GDM1 (cell line): Measurements from ENCODE around the gene PFDN1.

Experiments used
- DNase-seq: peaks from one replicate; lab custom pipeline; 2025; lab: John Stamatoyannopoulos, UW

The PFDN1 gene

DNA sequence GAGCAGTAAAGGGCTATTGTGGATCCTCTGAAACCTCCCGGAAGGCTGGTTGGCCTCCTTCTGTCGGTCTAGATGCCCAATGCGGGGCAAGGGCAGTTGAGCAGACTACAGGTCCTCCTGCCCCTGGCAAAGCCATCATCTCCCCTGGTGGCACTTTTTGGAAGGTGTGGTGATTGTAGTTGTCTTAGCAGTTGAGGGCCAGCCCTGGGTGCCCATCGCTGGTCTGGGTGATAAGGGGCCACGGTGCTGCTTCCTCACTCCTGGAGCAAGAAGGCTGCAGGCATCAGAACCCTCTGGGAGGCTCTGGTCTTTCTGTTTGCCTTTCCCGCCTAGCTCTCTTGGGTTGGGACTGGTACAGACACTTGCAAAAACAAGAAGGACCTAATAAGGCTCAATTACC is 64.1 kb downstream of the PFDN1 start:
- DNase-seq: no peak

- no peak for DNase-seq
Measured at GRCh38 chr5:140236891-140237598, 65.9 kb downstream of the PFDN1 start.

GRCh38 chr5:140235791-140236551 is 66.9 kb downstream of the PFDN1 start:
- DNase-seq: no peak

- DNase-seq: no peak
Measured at GRCh38 chr5:140234377-140234989, 68.4 kb downstream of the PFDN1 start.

DNA sequence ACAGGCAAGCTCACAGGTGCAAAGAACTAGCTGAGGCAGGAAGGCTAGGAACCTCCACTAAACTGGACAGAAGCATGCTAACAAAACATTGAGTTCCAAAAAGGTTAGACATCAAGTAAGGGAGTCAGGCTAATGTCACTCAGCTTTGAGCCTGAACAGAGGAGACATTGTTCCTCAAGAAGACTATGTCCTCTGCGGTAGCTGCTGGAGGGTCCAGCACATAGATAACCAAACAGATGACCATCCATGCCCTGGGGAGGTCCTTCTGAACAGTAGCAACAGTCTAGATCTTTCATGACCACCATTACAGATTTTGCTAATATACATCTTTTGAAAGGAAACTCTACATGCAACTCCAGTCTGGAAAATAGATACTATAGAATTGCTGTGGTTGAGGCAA is 70.2 kb downstream of the PFDN1 start:
- DNase-seq: no peak

DNA sequence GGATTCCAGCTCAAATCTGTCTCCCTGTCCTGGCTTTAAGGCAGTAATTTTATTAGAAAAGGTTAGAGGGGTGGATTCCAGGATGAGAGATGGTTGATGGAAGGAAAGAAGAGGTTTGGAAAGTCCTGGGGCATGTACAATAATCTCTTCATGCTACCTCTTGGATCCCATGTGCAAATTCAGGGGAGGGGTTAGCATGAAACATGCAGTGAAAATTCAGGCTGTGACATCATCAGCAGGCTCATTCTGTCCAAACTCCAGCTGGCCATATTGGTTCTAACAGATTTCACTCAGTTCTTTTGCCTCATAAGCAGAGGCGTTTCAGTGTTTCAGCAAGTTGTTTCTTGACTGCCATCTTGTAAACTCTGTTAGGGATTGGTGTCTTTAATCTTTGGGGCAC is 72.5 kb downstream of the PFDN1 start:
- no peak for DNase-seq

GRCh38 chr5:140228364-140228837 is 74.5 kb downstream of the PFDN1 start:
- no peak for DNase-seq

DNA sequence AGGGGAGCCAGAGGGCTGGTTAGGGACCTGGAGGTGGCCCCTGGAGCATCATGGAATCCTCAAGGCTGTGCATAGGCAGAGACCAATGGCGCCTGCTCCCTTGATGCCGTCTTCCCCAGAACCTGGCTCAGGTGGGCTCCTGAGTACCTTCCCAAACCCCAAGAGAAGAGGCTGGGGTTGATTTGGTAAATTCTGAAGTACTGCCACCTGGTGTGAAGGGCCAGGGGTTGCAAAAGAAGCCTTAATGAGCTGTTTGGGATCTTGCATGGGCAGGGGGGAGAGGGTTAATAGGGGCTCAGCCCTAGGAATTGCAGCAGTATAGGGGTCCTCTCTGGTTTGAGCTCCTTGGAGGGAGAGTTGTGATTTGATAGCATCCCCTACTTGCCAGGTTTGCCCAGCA is 75.9 kb downstream of the PFDN1 start:
- DNase-seq: no peak

DNA sequence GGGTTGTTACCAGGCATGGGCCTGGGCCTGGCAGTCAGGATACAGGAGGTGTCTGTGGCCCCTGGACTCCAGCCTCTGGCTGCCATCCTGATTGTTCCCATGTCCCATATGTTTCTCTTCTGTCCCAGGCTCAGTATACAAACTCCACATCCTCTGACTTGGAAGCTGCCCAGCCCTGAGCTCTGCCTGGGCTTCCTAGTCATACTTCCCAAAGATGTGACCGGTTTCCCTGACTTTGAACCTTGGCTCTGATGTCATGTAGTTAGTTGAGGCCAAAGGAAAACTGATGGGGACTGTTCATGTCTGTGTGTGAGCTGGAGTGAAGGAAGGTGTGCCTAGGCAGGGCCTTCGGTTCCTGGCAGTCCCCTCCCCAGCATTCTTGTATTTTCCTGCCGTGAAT is 77.5 kb downstream of the PFDN1 start:
- DNase-seq: no peak

- no peak for DNase-seq
Measured at GRCh38 chr5:140224658-140225057, 78.2 kb downstream of the PFDN1 start.

DNA sequence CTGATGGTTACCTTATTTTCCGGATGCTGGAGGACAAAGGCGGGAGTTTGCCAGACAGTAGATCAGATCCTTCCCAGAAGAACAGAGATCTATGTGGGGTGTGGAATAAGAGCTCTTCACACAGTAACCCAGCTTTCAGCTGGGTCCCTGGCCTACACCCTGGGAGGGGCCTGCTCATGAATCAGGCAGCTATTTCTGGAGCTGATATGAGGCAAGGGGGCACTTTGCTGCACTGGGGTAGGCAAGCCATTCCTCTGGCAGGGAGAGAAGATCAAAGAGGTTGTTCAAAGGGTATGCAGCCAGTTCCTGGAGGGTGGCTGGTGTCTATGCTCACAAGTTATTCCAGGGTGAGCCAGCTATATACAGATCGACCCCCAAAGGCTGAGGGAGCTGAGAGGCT is 79.3 kb downstream of the PFDN1 start:
- no peak for DNase-seq

DNA sequence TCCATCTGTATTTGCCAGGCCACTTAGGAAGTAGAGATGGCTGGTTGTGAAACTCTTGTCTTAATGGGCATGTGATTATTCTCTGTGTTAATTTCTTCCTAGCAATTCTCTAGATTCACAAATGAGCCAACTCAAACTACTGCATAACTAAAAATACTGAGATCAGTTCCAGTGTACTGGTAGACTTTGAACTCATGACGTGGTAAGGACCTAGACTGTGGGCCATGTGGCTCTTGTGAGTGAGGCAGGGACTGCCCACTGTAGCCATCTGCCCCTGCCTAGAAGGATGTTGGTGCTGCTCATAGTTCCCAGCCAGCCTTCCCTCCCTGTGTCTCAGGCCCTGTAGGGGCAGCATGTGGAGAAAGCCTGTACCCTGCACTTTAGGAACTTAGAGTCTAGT is 80.5 kb downstream of the PFDN1 start:
- no peak for DNase-seq

DNA sequence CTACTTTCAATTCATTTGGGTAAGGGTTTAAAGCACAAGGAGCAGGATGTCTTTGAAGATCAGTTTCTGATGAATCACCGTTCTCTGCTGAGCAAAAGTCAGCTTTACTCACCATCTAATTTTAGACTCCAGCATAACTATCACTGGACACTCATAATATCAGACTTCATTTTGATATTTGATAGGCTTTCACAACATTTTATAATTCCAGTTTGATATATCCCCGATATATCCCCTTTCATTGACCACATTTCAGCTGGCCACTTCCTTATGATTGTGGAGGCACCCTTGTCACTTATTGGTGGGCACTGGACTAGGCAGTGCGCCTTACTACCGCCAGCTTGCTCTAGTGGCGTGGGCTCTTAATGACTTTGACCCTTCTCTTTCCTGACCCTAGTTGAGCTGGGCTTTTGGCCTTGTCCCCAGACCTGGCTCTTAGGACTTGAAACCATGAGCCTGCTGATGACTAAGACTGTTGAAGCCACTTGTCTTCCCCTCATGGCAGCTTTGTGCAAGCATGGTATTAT is 81.1 kb downstream of the PFDN1 start:
- no peak for DNase-seq

- DNase-seq: no peak
Measured at GRCh38 chr5:140220698-140221064, 82.2 kb downstream of the PFDN1 start.

DNA sequence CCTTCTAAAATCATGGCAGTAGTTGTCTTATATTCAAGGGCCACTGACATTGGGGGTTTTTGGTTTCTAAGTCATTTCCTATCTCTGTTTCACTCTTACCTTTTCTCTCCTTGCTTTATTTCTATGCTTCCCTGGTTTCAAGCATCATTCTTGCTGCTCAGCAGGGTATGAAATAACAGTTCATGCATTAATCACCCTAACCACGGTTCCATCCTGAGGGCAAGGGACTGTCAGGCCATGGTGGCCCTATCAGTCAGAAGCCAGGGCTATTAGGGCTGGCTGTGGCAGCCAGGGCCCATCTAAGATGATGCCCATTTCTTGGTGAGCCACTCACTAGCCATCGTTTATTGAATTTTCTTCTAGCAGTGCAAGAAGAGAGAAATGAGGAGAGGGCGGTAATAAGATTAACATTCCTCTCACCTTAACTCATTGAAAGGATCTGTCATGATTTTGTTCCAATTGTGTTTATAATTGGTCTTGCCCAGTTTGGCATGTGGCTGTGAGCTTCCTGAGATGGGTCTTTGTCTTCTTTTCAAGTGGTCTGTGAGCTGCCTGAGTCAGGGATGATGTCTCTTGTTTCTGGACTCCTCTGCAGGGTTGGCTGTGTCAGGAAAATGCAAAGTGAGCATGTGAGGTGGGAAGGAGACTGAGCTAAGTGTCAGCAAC is 82.7 kb downstream of the PFDN1 start:
- no peak for DNase-seq

- DNase-seq: no peak
Measured at GRCh38 chr5:140219068-140219991, 83.6 kb downstream of the PFDN1 start.

DNA sequence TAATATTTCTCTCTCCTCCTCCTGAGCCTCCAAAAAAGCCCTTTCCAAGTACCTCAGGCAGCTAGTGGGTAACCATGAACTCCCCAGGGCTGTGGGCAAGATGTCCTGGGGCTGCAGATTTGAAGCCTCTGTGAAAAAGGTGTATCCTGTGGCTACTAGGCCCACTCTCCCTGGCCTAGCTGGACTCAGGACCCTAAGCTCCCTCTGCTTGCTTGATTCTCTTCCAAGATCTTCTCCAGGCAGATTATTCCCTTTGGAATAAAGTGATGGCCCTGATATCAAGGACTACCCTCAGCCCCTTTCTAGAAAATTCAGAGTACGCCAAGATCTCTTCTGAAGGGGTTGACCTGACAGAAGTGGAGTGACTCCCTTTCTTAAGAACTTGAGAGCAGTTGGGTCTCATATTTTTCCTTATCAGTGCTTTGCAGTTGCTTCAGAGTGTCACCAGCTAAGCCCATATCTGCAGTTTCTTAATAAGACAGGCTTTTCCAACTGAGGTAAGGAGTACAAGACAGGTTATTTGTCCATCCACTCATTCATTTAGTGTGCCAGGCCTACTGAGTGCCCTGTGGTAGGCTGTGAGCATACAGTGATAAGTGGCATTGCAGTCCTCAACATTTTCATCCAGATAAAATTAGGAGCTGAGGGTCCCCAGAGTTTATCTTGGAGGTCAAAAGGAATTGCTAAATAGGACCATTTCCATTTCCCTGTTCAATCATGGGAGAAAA is 85.4 kb downstream of the PFDN1 start:
- DNase-seq: no peak

DNA sequence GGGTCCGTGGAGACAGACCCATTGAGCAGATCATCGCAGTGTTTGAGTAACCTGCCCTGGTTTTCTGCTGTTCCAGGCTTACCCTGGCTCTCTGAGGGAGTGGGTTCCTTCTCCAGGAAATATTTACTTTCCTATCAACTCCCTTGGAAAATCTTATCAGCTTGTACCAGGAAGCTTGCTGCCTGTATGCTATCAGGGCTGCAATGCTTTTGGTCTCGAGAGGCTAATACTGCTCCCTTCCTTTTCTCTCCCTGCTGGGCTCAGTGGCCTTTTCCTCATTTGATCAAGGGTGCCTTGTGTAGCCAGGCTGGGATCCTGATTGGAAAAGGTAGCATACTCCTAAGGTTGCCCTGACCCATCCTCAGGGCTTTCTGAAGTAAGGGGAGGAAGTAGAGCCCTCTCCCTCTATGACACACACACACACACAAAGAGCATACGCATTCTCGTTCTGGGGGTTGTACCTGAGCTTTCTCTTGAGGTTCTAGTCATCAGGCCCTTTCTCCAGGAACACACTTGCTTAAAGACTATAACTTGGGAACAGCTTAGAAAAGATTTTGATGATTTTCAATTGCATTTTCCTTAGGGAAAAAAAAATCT is 86.3 kb downstream of the PFDN1 start:
- no peak for DNase-seq

DNA sequence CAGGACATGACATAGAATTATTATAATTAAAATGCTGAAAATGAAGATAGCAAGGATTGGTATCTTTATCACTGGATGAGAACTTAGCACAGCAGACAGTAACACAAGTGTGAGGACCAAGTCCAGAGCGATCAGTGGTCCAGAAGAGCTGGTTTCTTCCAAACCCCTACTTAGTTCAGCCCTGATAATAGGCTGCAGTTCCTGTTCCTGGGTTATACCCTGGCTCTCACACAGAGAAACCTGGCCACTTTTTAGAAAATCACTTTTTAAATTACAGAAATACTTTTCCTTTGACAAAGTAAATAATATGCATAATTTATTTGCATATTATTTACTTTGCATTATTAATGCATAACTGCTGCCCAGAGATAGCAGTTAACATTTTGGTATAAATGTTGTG is 87.6 kb downstream of the PFDN1 start:
- DNase-seq: no peak

GRCh38 chr5:140214831-140215230 is 88.1 kb downstream of the PFDN1 start:
- peak; percentile 34 for DNase-seq
